ENCODE data around the gene RAPGEF4. TPM values are rescaled to one million over a fixed set of nuclear protein-coding genes. Genes with fewer than 3 reads are reported as not detected.

The RAPGEF4 gene
- total and polyA plus RNA-seq, 2 of the 8 experiments (the other 6 are each of a cell fraction or from before 2014, with no cell fraction given): 1.2 to 2.6 TPM

GRCh38 chr2:172951554-172951953 is 215.9 kb downstream of the RAPGEF4 start:
- Histone ChIP-seq H3K4me1 (replicated peaks in 1 of 4; ENCODE audit: control insufficient read depth in 3 of 4, insufficient read depth in 4 of 4, low read length in 3 of 4) (no peaks in the 10 kb centered on the region; a peak in 1 of 7 replicates), H4K91ac (replicated peaks; ENCODE audit: insufficient read length, low read length) (no peak overlapping the region), H3K4me3 (ENCODE audit: extremely low read depth in 1 of 4, insufficient read depth in 2 of 4, low read depth in 3 of 4, low read length in 4 of 4) (no peak overlapping the region), H2BK120ac (replicated peaks; ENCODE audit: low read depth, low read length) (no peak overlapping the region), H3K23me2 (ENCODE audit: low read depth, low read length) (no peaks in the 10 kb centered on the region), H3K23ac (ENCODE audit: insufficient read length) (no peak overlapping the region), H4K8ac (ENCODE audit: extremely low read depth, insufficient read depth, low read length) (no peak overlapping the region), H4K20me1 (replicated peaks in 1 of 2; ENCODE audit: control insufficient read depth in 1 of 2, insufficient read depth in 2 of 2, low read length in 2 of 2) (no peaks in the 10 kb centered on the region), H3K4ac (replicated peaks; ENCODE audit: insufficient read length, low read depth, low read length) (no peak overlapping the region), H3K9ac (replicated peaks in 1 of 4; ENCODE audit: extremely low read depth in 1 of 4, low read depth in 3 of 4, low read length in 3 of 4) (no peak overlapping the region), H2BK15ac (ENCODE audit: low read length) (no peak overlapping the region), H2BK12ac (ENCODE audit: low read depth, low read length) (no peak overlapping the region), H3K9me3 (ENCODE audit: insufficient read depth in 2 of 2, low read depth in 1 of 2, low read length in 1 of 2) (no peaks in the 10 kb centered on the region), H3K27me3 (replicated peaks in 1 of 4; ENCODE audit: control insufficient read depth in 3 of 4, extremely low read depth in 1 of 4, insufficient read depth in 3 of 4, low read length in 3 of 4) (no peaks in the 10 kb centered on the region), H2BK5ac (ENCODE audit: low read depth, low read length) (no peak overlapping the region), H2AK5ac (ENCODE audit: low read depth, low read length) (no peak overlapping the region), H3K56ac (replicated peaks; ENCODE audit: insufficient read length, low read depth, low read length) (no peak overlapping the region), H3K14ac (ENCODE audit: insufficient read length) (no peak overlapping the region), H2BK20ac (ENCODE audit: low read length) (no peak overlapping the region), H3K18ac (ENCODE audit: extremely low read depth, low read length) (no peak overlapping the region), H4K5ac (ENCODE audit: insufficient read length, low read depth, low read length) (no peak overlapping the region), H3K27ac (ENCODE audit: low read depth, low read length) (no peak overlapping the region), H3K36me3 (ENCODE audit: control insufficient read depth in 2 of 4, insufficient read depth in 4 of 4, low read length in 3 of 4) (no peaks in the 10 kb centered on the region), H3K79me1 (ENCODE audit: low read depth, low read length) (no peaks in the 10 kb centered on the region), H2AFZ (ENCODE audit: low read length) (no peak overlapping the region), H3K79me2 (ENCODE audit: control insufficient read depth in 1 of 2, insufficient read depth in 2 of 2, low read length in 2 of 2) (no peaks in the 10 kb centered on the region), H3K4me2 (ENCODE audit: insufficient read depth in 1 of 2, low read depth in 2 of 2, low read length in 2 of 2) (no peak overlapping the region)
- POLR2A ChIA-PET (ENCODE audit: partially characterized antibody): no interaction called here
- no peak for FAIRE-seq
- 83% methylated on average over 2 of the region's 2 CpGs; no CpG with 5 or more reads in 1 of the 2 experiments for WGBS, 2 experiments (ENCODE audit: extremely low coverage in 1 of 2, insufficient coverage in 1 of 2, insufficient read length in 1 of 2, insufficient replicate concordance in 2 of 2, low coverage in 1 of 2, low lambda C conversion rate in 2 of 2, missing lambda C conversion rate in 1 of 2)
- no peak for DNase-seq (ENCODE audit: low read depth in 1 of 2, low spot score in 2 of 2)
- CTCF ChIA-PET (ENCODE audit: partially characterized antibody): interaction anchor here (1.2 kb wide), 2 partner anchors 138 to 146 kb away, joined by 3 read pairs; no protein-coding TSS in a partner anchor
- no peak for TF ChIP-seq HDAC6 (IDR thresholded peaks at IDR 0.05; ENCODE audit: low read depth, low read length)
- TF ChIP-seq KDM4A (IDR thresholded peaks at IDR 0.05; ENCODE audit: low read depth, low read length, severe bottlenecking): no peak

All from H1 (cell line).